K562 (cell line): ENCODE data around the gene SHC1. TPM values are rescaled to one million over a fixed set of nuclear protein-coding genes. Genes with fewer than 3 reads are reported as not detected.

Experiments used
- DACH1 ChIP-seq: fragments of 450-650 bp; IDR thresholded peaks from 2 replicates; pipeline ENCODE4 v1.6.1; 2018; ENCODE audit not compliant: partially characterized antibody
- DPF2 ChIP-seq: fragments of 450-650 bp; IDR thresholded peaks from 2 replicates; pipeline ENCODE4 v1.6.1; 2016
- EGR1 ChIP-seq: fragments of 450-650 bp; conservative IDR thresholded peaks from 2 replicates; pipeline ENCODE4 v1.6.1; 2017; ENCODE audit warnings: mild to moderate bottlenecking
- LEF1 ChIP-seq: fragments of 450-650 bp; IDR thresholded peaks from 2 replicates; pipeline ENCODE4 v1.6.1; 2016; ENCODE audit warnings: mild to moderate bottlenecking
- MYC ChIP-seq, 2 experiments: fragments of 250-450 bp in 1 of 2; sonication (Bioruptor Pico) in 1 of 2; IDR thresholded peaks; 2 replicates each; pipeline versions ENCODE4 v1.5.1 to v1.6.1; 2012 to 2021; ENCODE audit warnings: low read depth in 2 of 2, borderline replicate concordance in 1 of 2, improper control_type of control experiment in 1 of 2, low read length in 1 of 2, mild to moderate bottlenecking in 1 of 2, moderate library complexity in 1 of 2
- PHTF2 ChIP-seq: fragments of 250-450 bp; sonication (Bioruptor Pico); IDR thresholded peaks from 2 replicates; pipeline ENCODE4 v1.5.0; 2021; ENCODE audit warnings: mild to moderate bottlenecking
- POLR2G ChIP-seq: fragments of 200-400 bp; formaldehyde crosslinking; IDR thresholded peaks from 2 replicates; pipeline ENCODE4 v1.6.1; 2017; ENCODE audit warnings: low read depth, mild to moderate bottlenecking, antibody characterized with exemption, low read length, moderate library complexity
- RCOR1 ChIP-seq, 2 experiments: IDR thresholded peaks; 2 replicates each; pipeline ENCODE4 v1.6.1; 2012; ENCODE audit warnings: low read depth in 2 of 2, low read length in 2 of 2, borderline replicate concordance in 1 of 2, improper control_type of control experiment in 1 of 2
- SMARCE1 ChIP-seq: fragments of 450-650 bp; IDR thresholded peaks from 2 replicates; pipeline ENCODE4 v1.7.1; 2016; ENCODE audit warnings: mild to moderate bottlenecking
- TCF7L2 ChIP-seq: fragments of 150-350 bp; IDR thresholded peaks from 2 replicates; pipeline ENCODE4 v1.6.1; 2016; ENCODE audit warnings: low read depth, mild to moderate bottlenecking, low read length, moderate library complexity
- ZBED1 ChIP-seq: IDR thresholded peaks from 2 replicates; pipeline ENCODE4 v1.6.1; 2014
- polyA plus RNA-seq, 8 experiments: library from polyadenylated mRNA; depleted of rRNA in 4 of 8; stranded (reverse) in 5 of 8; unstranded in 3 of 8; fragments of >200 nt; fragmentation: Nextera tagmentation in 2 of 8; fragmentation: Illumina TruSeq in 1 of 8; extraction: Ambion mirVana in 2 of 8; extraction: Trizol in 1 of 8; gene quantifications; 2 replicates each; pipeline versions ENCODE4 v1.2.1 to v1.2.3, GENCODE V29; 2011 to 2014; ENCODE audit warnings: inconsistent platforms in 1 of 8, missing spikeins in 1 of 8
- total RNA-seq, 7 experiments: library from RNA; depleted of rRNA in 6 of 7; stranded (reverse); fragments of >200 nt in 6 of 7; fragmentation: Illumina TruSeq in 2 of 7; extraction: Trizol in 2 of 7; gene quantifications; 2 replicates each; pipeline versions ENCODE4 v1.2.1 to v1.2.3, GENCODE V29; 2011 to 2021; ENCODE audit warnings: low replicate concordance in 1 of 7
- TF ChIP-seq, protein P1 (sequence below): fragments of 200-800 bp; sonication (Bioruptor generic); IDR thresholded peaks from 2 replicates; pipeline ENCODE4 v1.6.1; 2017; ENCODE audit warnings: missing genetic modification characterization, missing compliant biosample characterization
- TF ChIP-seq, protein P2 (sequence below): fragments of 250-450 bp; sonication (Bioruptor Pico); IDR thresholded peaks from 2 replicates; pipeline ENCODE4 v1.9.0; 2021; ENCODE audit warnings: mild to moderate bottlenecking, inconsistent platforms
- TF ChIP-seq, protein P3 (sequence below): fragments of 450-650 bp; IDR thresholded peaks from 2 replicates; pipeline ENCODE4 v1.6.1; 2016; ENCODE audit warnings: borderline replicate concordance
- TF ChIP-seq, protein P4 (sequence below), 2 experiments: IDR thresholded peaks; 2 replicates each; pipeline ENCODE4 v1.6.1; 2011; ENCODE audit warnings: borderline replicate concordance in 1 of 2, control low read depth in 1 of 2, low read depth in 1 of 2, low read length in 1 of 2, mild to moderate bottlenecking in 1 of 2, mixed read lengths in 1 of 2, moderate library complexity in 1 of 2; ENCODE audit not compliant: insufficient read depth in 1 of 2, insufficient read length in 1 of 2, poor library complexity in 1 of 2, severe bottlenecking in 1 of 2; ENCODE audit errors: extremely low read depth in 1 of 2
- TF ChIP-seq, protein P5 (sequence below), 2 experiments: IDR thresholded peaks; 2 replicates each; pipeline ENCODE4 v1.6.1; 2012; ENCODE audit warnings: improper control_type of control experiment in 2 of 2, low read depth in 2 of 2, low read length in 2 of 2, borderline replicate concordance in 1 of 2

The SHC1 gene
- total and polyA plus RNA-seq, 9 of the 15 experiments (the other 6 are each of a cell fraction or from before 2014, with no cell fraction given): 4.1 to 113 (median 51.9) TPM

DNA sequence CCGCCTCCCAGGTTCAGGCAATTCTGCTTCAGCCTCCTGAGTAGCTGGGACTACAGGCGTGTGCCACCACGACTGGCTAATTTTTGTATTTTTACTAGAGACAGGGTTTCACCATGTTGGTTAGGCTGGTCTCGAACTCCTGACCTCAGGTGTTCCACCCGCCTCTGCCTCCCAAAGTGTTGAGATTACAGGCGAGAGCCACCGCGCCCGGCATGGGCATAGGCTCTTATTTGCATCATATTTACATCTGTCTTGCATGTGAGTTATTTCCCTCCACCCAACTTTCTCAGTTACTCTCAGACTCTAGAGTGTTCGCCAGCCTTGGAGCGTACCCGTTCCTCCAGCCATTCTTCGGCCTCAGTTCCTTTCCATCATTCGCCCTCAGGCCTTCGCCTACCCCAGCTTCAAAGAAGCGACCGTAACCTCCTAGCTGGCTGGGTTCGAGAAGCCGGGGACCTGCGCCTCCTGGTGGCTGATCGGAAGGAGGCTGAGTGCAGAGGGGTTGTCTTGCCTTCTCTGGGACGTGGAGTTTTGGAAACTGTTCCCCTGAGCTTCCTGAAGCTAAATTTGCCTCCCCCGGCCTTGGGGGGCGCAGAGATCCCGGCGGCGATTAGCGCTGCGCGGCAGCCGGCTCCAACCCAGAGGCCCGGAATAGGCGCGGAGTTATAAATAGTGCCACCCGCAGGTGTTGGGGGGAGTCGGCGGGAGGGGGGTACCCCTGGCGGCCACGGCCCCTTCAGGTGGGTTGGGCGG is 28.4 kb upstream of the SHC1 start (continued):
- TF ChIP-seq, protein P1, sequence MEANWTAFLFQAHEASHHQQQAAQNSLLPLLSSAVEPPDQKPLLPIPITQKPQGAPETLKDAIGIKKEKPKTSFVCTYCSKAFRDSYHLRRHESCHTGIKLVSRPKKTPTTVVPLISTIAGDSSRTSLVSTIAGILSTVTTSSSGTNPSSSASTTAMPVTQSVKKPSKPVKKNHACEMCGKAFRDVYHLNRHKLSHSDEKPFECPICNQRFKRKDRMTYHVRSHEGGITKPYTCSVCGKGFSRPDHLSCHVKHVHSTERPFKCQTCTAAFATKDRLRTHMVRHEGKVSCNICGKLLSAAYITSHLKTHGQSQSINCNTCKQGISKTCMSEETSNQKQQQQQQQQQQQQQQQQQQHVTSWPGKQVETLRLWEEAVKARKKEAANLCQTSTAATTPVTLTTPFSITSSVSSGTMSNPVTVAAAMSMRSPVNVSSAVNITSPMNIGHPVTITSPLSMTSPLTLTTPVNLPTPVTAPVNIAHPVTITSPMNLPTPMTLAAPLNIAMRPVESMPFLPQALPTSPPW: peak; percentile 43; the same call in 1 of the 2 replicates
- TF ChIP-seq RCOR1 (IDR thresholded peaks at IDR 0.05; ENCODE audit: borderline replicate concordance in 1 of 2, low read depth in 2 of 2, low read length in 2 of 2) (peak; percentile 9 to 69; a peak in 2 of 4 replicates), DPF2 (peak; percentile 43), SMARCE1 (peak; percentile 40; the same call in 1 of the 2 replicates), MYC (IDR thresholded peaks at IDR 0.05; ENCODE audit: low read depth, low read length) (peak; percentile 41; the same call in 1 of the 2 replicates), MYC (CRISPR knock-in tag; IDR thresholded peaks at IDR 0.05; ENCODE audit: borderline replicate concordance, low read depth) (no peak), EGR1 (0 out of 2 replicates have a peak, but pooled peaks have one; percentile 16), PHTF2 (no peak), DACH1 (no peak), TCF7L2 (0 out of 2 replicates have a peak, but pooled peaks have one; percentile 26), ZBED1 (peak; percentile 79; the same call in 1 of the 2 replicates), LEF1 (no peak), POLR2G (peak; percentile 69)
- TF ChIP-seq, protein P2, sequence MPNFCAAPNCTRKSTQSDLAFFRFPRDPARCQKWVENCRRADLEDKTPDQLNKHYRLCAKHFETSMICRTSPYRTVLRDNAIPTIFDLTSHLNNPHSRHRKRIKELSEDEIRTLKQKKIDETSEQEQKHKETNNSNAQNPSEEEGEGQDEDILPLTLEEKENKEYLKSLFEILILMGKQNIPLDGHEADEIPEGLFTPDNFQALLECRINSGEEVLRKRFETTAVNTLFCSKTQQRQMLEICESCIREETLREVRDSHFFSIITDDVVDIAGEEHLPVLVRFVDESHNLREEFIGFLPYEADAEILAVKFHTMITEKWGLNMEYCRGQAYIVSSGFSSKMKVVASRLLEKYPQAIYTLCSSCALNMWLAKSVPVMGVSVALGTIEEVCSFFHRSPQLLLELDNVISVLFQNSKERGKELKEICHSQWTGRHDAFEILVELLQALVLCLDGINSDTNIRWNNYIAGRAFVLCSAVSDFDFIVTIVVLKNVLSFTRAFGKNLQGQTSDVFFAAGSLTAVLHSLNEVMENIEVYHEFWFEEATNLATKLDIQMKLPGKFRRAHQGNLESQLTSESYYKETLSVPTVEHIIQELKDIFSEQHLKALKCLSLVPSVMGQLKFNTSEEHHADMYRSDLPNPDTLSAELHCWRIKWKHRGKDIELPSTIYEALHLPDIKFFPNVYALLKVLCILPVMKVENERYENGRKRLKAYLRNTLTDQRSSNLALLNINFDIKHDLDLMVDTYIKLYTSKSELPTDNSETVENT (CRISPR knock-in tag): no peak
- TF ChIP-seq, protein P3, sequence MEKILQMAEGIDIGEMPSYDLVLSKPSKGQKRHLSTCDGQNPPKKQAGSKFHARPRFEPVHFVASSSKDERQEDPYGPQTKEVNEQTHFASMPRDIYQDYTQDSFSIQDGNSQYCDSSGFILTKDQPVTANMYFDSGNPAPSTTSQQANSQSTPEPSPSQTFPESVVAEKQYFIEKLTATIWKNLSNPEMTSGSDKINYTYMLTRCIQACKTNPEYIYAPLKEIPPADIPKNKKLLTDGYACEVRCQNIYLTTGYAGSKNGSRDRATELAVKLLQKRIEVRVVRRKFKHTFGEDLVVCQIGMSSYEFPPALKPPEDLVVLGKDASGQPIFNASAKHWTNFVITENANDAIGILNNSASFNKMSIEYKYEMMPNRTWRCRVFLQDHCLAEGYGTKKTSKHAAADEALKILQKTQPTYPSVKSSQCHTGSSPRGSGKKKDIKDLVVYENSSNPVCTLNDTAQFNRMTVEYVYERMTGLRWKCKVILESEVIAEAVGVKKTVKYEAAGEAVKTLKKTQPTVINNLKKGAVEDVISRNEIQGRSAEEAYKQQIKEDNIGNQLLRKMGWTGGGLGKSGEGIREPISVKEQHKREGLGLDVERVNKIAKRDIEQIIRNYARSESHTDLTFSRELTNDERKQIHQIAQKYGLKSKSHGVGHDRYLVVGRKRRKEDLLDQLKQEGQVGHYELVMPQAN: no peak
- TF ChIP-seq, protein P4, sequence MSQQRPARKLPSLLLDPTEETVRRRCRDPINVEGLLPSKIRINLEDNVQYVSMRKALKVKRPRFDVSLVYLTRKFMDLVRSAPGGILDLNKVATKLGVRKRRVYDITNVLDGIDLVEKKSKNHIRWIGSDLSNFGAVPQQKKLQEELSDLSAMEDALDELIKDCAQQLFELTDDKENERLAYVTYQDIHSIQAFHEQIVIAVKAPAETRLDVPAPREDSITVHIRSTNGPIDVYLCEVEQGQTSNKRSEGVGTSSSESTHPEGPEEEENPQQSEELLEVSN (IDR thresholded peaks at IDR 0.05; ENCODE audit: borderline replicate concordance in 1 of 2, extremely low read depth in 1 of 2, insufficient read depth in 1 of 2, insufficient read length in 1 of 2, low read depth in 1 of 2, low read length in 1 of 2, poor library complexity in 1 of 2, severe bottlenecking in 1 of 2): peak; percentile 15 to 76
- TF ChIP-seq, protein P5, sequence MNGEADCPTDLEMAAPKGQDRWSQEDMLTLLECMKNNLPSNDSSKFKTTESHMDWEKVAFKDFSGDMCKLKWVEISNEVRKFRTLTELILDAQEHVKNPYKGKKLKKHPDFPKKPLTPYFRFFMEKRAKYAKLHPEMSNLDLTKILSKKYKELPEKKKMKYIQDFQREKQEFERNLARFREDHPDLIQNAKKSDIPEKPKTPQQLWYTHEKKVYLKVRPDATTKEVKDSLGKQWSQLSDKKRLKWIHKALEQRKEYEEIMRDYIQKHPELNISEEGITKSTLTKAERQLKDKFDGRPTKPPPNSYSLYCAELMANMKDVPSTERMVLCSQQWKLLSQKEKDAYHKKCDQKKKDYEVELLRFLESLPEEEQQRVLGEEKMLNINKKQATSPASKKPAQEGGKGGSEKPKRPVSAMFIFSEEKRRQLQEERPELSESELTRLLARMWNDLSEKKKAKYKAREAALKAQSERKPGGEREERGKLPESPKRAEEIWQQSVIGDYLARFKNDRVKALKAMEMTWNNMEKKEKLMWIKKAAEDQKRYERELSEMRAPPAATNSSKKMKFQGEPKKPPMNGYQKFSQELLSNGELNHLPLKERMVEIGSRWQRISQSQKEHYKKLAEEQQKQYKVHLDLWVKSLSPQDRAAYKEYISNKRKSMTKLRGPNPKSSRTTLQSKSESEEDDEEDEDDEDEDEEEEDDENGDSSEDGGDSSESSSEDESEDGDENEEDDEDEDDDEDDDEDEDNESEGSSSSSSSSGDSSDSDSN (IDR thresholded peaks at IDR 0.05; ENCODE audit: borderline replicate concordance in 1 of 2, low read depth in 2 of 2, low read length in 2 of 2): peak in 1 of 2 experiments; percentile 95; a peak in 2 of 4 replicates
